HG02763 (cell line): ENCODE measurements around the gene CAMK1G.
A peak's percentile ranks its signal among the peaks of the same experiment; 100 is the strongest.

Experiments used
- ATAC-seq: cut with Tn5 transposase; IDR thresholded peaks from one replicate; pipeline ENCODE4 v1.9.1; 2021; ENCODE audit warnings: mild to moderate bottlenecking, moderate library complexity; ENCODE audit not compliant: unreplicated experiment

Gene CAMK1G

DNA sequence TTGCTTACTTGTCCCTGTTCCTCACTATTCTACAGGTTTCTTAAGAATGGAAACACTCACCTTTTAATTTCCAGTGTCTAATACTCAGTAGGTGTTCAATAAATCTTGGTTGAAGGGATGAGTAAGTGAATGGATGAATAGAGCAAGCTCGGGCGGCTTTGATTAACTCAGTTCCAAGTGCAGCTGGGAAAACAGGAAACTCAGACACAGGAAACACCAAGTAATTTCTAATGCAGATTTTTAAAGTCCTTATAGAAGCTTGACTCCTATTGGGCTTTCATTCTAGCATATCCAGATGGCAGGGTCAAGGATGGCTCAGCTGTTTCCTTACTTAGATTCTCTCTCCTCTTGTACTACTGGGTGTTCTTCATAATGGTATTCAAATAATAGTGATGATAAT is 14.0 kb downstream of the CAMK1G start:
- ATAC-seq: no peak

DNA sequence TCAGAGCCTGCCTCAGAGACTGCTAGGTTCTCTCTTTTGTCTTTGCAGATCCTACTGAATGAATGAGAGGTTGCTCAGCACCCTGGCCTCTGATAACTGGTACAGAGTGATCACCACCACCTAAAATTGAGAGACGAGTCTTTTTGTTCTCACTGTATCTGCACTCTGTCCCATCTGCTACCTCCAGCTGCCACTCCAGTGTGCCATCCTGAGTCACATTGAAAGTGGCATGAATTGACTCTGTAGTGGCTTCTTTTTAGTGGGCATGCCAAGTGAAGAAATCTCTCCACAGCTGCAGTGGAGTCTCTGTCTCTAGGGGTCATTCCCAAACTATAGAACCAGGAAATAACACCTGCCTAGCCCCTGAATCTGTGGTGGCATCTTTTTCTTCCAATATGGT is 14.7 kb downstream of the CAMK1G start:
- no peak for ATAC-seq

DNA sequence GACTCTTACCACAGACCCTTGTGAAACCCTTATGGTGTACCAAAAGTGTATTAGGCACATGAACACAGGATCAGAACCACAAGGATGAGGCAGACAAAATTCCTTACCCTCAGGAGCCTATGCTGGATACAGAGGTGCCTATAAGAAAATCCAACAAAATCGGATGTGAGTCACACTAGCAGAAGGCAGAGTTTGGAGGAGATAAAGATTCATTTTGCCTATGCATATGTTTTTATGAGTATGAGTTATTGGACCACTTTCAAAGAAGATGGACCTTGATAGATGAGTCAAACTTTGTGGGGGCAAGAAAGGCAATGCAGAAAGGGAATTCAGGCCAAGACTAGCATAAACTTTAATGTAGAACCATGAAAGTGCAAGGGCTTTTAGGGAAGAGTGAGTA is 17.0 kb downstream of the CAMK1G start:
- no peak for ATAC-seq

DNA sequence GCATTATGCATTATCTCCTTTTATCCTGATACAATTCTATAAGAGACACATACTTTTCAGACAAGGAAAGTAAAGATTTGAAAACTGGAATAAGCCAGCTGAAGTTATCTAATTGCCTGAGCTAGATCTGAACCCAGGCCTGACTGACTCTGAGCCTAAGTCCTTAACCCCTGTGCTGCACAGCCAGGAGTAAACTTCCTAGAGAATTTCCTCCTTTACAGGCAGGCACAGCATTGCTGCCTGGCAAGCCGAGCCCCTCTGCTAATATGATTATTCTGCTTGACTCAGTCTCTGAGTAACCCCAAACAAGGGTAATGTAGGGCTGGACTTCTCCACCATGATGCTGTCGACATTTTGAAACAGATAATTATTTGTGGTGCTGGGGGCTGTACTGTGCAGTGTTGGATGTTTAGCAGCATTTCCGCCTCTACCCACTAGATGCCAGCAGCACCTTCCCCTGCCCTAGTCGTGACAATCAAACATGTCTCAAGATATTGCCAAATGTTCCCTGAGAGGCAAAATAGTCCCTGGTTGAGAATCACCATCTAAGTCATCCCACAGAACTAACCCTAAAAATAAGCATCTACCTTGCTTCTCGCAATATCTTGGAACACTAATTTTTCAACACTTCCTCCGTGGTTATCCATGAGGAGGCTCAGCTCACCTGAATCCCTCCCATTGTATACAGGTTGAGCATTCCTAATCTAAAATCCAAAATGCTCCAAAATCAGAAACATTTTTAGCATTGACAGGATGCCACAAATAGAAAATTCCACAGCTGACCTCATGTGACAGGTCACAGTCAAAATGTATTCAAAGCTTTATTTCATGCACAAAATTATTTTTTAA is 18.5 kb downstream of the CAMK1G start:
- ATAC-seq: no peak

DNA sequence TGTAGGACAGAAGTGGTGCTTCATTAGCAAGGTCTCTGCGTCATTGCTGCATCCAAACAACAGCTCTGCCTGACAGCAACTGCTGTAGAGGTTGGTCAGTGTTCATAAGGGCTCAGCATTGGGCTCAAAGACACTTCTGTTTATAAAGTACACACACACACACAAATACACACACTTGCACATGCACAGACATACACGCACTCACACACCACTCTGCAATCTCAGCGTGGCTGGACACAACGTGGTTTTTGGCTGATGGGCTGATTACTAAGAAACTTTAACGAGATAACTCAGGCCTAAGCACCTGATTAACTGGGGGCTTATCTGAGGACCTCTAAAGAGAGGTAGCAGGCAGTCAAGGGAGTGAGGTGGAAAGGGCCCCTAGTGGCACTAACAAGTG is 20.4 kb downstream of the CAMK1G start:
- no peak for ATAC-seq

DNA sequence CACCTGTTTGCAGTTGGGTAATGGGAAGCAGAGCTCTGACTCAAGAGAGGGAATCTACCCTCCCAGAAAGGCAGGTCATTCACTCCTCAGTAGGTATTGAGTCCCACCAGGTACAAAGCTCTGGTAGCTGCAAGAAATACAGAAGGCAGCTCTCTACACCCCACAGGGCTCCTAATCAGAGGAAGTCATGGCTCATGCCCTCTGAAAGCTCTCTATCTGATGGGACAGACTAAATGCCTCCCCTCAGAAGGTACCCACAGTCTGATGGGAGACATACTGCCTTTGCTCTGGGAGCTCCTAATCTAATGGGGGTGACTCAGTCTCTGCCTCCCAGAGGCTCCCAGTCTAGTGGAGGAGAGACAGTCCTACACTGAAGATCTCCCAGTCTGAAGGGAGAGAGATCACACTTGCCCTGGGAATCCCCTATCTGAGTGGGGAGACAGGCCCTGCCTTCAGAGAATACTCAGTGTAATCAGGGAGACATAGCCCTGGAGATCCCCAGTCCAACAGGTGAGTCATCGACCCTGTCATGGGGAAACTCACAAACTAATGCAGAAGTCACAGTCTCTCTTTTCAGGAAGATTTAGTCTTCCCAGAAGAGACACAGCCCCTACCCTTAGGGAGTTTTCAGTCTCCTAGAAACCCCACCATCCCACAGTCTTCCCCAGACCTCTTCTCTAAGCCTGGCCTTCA is 23.7 kb downstream of the CAMK1G start:
- peak; percentile 84 for ATAC-seq

DNA sequence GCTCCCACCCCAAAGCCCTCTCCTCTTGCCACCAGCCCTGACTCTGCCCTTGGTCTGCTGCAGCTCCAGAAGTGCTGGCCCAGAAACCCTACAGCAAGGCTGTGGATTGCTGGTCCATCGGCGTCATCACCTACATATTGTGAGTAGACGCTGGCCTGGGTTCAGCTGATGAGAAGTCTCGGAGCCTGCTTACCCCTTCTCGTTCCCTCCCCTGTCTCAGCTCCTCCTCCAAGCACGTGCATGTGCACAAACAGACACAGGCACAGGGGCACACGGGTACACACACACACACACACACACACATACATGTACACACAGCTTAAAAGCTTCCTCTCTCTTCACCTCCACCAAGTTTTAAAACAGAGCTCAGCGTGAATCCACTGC is 24.3 kb downstream of the CAMK1G start:
- peak; percentile 23 for ATAC-seq

DNA sequence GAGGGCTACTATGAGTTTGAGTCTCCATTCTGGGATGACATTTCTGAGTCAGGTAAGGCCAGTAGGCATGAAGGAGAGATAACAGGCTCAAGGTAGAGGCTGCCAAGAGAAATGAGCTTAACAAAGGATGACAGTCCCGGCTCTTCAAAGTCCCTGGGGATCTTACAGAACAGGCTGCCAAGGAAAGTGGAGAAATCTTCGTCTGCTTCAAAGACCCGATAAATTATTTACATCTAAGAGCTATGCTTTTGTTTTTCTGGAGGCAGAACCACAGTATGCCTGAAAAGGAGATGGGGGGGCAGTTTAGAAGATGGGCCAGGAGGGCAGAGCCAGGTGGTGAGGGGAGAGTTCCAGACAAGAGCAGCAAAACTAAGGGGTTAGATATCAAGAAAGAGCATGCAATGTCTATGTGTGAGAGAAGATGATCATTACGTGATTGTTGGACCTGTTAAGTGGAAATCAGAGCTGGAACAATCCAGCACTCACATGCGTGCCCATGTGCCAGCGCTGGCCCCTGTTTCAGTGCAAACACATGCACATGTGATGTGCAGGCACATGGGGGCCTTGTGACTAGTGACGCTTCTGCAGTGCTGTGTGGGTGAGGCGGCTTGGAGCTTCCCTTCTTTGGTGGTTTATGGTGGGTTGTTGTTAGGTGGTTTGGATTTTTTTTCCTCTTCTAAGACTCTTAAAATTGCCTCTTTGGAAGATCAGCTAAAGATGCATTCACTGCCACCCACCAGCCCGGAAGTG is 25.7 kb downstream of the CAMK1G start:
- ATAC-seq: no peak

DNA sequence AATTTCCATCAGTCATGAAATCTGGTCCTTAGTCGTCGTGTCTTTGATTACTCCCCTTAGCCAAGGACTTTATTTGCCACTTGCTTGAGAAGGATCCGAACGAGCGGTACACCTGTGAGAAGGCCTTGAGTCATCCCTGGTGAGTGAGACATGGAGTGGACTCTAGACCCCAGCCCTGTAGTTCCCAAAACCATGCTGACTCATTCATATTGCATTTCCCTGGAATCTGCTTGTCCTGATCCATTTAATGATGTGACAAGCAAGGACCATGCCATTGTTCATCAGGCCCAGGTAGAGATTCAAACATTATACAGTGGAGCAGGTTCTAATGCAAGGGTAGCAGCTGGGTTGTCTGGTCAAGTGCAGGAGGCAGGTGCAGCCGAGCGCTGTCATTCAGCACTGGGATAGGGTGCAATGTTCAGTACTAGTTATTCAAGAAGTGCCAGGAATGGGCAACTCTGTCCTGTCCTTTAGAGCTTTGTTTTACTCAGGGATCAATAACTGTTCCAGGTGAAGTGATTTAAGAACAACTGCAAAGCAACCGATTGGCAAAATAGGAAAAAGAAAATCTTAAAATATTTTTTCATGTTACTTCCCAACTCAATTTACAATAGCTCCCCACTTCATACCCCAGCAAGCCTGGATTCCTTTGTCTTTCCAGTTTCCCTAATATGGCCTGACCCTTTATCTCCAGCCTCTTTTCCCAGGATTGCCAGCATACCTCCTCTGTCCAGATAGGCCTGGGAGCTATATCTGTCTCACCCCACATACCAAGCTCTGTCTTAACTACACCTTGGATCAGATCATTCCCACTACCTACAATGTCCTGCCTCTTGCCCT is 26.5 kb downstream of the CAMK1G start:
- no peak for ATAC-seq

DNA sequence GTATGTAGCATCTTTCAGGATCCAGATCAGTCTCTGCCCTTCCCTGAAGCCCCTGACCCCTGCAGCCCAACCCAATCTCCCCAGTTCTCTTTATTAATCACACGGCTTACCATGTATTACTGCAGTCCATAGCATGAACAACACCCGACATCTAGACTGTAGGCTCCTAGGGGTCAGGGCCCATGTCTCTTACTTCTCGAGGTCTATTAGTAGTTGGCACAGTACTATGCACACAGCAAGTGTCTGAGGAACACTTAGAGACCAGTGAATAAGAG is 27.1 kb downstream of the CAMK1G start:
- no peak for ATAC-seq

DNA sequence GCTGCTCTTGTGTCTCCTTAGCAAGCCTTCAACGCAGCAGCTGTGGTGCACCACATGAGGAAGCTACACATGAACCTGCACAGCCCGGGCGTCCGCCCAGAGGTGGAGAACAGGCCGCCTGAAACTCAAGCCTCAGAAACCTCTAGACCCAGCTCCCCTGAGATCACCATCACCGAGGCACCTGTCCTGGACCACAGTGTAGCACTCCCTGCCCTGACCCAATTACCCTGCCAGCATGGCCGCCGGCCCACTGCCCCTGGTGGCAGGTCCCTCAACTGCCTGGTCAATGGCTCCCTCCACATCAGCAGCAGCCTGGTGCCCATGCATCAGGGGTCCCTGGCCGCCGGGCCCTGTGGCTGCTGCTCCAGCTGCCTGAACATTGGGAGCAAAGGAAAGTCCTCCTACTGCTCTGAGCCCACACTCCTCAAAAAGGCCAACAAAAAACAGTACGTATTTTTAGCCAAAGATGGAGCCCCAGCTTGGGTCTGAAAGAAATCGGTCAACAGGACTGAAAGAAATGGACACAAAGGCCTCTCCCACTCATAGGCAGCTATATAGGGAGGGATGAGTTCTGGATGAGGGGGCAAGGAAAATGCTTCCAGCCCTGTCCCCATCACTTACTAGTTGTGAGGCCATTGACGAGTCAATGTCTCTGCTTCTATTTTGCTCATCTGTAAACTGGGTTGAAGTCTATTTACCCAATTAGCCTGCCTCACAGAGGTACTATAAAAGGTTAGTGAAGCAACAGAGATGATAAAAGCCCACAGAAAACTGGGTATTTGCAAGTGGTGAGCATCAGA is 28.5 kb downstream of the CAMK1G start:
- ATAC-seq: no peak

DNA sequence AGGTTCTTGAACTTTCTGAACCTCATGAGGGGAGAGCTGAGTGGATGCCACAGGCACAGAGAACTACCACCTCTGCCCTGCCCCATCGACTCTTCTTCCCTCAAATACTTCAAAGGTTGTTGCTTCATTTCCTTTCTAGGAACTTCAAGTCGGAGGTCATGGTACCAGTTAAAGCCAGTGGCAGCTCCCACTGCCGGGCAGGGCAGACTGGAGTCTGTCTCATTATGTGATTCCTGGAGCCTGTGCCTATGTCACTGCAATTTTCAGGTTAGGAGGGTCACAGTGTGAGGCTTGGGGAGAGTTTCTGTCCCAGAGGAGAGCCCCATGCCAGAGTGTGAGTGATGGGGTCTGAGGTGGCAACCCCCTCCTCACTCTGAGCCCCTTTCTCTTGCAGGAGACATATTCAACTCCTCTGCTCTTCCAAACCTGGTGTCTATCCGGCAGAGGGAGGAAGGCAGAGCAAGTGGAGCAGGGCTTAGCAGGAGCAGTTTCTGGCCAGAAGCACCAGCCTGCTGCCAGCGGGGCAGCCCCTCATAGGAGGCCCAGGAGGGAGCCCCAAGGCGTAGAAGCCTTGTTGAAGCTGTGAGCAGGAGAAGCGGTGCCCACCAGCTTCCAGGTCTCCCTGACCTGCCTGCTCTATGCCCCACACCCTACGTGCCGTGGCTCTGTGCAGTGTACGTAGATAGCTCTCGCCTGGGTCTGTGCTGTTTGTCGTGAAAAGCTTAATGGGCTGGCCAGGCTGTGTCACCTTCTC is 29.3 kb downstream of the CAMK1G start:
- no peak for ATAC-seq

DNA sequence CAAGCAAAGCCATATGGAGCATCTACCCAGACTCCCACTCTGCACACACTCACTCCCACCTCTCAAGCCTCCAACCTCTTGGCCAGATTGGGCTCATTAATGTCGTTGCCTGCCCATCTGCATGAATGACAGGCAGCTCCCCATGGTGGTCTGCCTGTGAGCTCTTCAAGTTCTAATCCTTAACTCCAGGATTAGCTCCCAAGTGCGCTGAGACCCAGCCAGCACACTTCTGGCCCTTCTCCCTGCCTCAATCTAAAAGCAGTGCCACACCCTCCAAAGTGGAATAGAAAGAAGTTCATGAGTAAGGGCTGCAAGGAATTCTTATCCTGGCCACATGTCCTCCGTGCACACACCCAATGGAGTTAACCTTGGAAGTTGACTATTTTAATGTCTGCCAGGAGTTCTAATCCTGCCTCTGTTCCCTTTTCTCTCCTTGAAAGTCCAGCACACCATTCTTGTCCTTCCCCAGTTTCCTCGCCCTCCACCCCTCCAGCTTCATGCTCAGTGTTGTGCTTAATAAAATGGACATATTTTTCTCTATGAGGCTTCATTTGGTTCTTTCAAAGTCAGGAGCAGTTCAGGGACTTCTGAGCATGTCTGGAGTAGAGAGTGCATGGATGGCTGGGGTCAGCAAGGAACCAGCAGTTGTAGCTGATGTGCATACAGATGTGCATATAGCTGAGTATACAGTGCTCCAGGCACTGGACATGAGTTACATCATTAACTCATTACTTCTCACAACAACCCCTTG is 30.1 kb downstream of the CAMK1G start:
- ATAC-seq: no peak

DNA sequence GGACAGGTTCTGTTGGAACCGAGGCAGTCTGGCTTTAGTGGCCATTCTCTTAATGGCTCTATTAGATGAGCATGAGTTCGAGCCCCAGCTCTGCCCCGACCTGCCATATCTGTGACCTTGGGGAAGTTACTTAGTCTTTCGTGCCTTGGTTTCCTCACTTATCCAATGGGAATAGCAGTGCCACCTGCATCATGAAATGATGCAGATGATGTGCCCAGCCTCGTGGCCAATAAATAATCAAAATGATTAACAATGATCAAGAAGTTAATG is 30.6 kb downstream of the CAMK1G start:
- no peak for ATAC-seq

DNA sequence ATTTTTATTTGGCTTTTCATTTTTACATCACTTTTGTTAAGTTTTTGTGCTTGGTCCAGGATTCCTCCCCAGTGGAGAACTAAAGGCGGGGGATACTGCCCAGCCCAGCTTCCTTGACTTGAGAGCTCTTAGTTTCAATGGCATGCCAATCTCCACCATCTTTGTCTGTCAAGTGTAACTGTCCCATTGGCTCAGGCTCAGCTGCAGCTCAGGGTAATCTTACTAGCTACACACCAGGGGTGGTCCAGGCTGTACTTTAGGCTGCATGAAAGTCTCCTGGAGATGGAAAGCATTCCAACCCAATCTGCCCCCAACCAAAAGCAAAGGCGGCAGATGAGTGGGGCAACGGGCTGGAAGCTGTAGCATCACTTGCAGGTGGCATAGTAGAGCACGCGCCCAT is 31.4 kb downstream of the CAMK1G start:
- no peak for ATAC-seq

DNA sequence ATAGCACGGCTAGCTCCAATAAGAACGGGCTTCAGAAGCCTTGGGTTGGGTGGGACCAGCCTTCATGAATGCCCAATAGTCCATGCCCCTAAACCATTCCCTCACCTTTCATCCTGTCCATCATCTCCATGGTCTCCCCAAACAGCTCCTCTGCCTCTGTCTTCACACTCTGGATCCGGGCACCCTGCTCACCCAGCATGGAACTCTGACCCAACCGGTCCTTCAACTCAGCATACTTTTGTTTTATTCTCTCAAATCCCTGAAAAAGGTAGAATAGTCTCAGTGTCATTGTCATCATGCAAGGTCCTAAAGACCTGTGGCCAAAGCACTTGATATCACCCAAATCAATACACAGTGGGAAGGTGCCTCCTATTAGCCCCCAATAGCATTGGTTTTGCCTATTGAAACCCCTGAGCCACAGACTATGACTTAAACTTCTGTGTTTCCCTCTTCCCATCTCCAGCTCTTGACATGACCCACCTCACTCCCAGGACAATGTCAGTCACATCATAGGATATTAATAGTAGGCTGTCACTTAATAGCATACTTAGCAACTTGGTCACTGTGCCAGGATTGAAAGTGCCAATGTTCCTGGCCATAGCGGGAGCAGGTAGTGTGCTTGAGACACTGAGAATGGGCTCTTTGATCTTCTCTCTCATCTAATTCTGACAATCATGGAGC is 33.0 kb downstream of the CAMK1G start:
- no peak for ATAC-seq

DNA sequence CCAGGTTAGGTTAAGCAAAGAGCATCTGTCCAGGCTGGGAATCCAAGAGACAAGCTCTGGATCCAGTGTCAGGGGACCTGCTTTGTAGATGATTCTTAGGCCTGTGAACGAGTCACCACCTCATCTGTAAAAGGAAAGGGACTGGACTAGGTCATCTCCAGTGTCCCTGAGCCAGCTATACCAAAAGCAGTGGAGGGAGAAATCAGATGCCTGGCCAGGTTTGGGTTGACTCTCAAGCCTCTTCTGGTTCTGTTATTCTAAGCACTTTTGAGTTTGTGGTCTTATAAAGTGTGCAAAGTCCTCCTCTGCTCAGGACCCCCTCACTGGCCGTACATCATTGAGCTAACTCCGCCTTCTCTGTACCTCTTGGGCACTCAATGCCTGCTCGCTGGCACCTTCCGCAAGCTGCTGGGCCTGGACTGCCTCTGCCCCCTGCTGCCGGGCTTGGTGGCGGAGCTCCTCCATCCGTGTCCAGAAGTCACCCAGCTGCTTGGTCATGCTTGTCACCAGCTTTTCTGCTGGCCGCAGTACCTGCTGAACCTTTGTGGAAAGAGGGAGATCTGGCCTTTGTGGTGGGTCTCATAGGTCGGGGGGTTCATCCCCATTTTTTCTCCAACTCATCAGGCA is 33.6 kb downstream of the CAMK1G start:
- ATAC-seq: no peak

DNA sequence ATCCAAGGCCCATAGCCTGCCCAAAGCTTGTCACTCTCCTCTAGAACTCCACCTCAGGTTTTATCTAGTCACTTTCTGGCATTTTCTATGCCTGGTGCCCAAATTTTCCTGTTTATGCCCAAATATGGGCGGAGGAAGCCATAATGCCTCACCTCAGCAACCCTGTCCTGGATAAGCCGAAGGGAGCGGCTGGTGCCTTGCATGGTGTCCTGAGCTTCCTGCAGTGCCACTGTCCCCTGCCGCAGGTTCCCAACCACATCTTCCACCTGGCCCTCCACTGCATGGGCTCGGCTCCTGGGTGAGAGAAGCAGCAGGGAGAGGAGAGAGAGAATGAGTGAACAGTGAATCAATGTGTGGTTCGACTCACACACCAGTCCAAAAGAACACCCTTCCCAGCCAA is 34.2 kb downstream of the CAMK1G start:
- no peak for ATAC-seq
